Stromal cell of bone marrow (primary cell): Measurements from ENCODE around the gene EFNA1.
"Not testable (repeated sequence)": the region's sequence is repeated elsewhere in the genome, so short reads cannot be mapped to it uniquely, and the experiment has no call there.

Experiments
- DNase-seq: peaks from one replicate; pipeline ENCODE4 v3.0.0-alpha.2; 2012; ENCODE audit warnings: low read depth

The EFNA1 gene

GRCh38 chr1:155092641-155093040 is 35.0 kb upstream of the EFNA1 start:
- no peak for DNase-seq

- DNase-seq, result peak; percentile 23
Observed at GRCh38 chr1:155093911-155094621, 33.6 kb upstream of the EFNA1 start.

- no peak for DNase-seq
Observed at GRCh38 chr1:155094622-155094948, 33.1 kb upstream of the EFNA1 start.

- no peak for DNase-seq
Observed at GRCh38 chr1:155099331-155099730, 28.3 kb upstream of the EFNA1 start.

- no peak for DNase-seq
Observed at GRCh38 chr1:155103325-155103724, 24.4 kb upstream of the EFNA1 start.

GRCh38 chr1:155104605-155105534 is 22.8 kb upstream of the EFNA1 start:
- no peak for DNase-seq

GRCh38 chr1:155105604-155106011 is 22.1 kb upstream of the EFNA1 start:
- DNase-seq, result no peak

GRCh38 chr1:155106862-155107261 is 20.8 kb upstream of the EFNA1 start:
- DNase-seq, result no peak

GRCh38 chr1:155107309-155108264 is 20.1 kb upstream of the EFNA1 start:
- DNase-seq, result no peak

GRCh38 chr1:155108296-155108695 is 19.4 kb upstream of the EFNA1 start:
- DNase-seq, result no peak

GRCh38 chr1:155110381-155110780 is 17.3 kb upstream of the EFNA1 start:
- no peak for DNase-seq

- no peak for DNase-seq
Observed at GRCh38 chr1:155110826-155111225, 16.9 kb upstream of the EFNA1 start.

- no peak for DNase-seq
Observed at GRCh38 chr1:155113450-155113980, 14.2 kb upstream of the EFNA1 start.

- DNase-seq, result no peak
Observed at GRCh38 chr1:155116113-155116764, 11.4 kb upstream of the EFNA1 start.

GRCh38 chr1:155117610-155118009 is 10.1 kb upstream of the EFNA1 start:
- no peak for DNase-seq

GRCh38 chr1:155118090-155118489 is 9.6 kb upstream of the EFNA1 start:
- not testable (repeated sequence) for DNase-seq

- no peak for DNase-seq
Observed at GRCh38 chr1:155120253-155120652, 7.4 kb upstream of the EFNA1 start.

GRCh38 chr1:155121249-155121648 is 6.4 kb upstream of the EFNA1 start:
- no peak for DNase-seq

GRCh38 chr1:155122308-155122707 is 5.4 kb upstream of the EFNA1 start:
- DNase-seq, result no peak

- DNase-seq, result no peak
Observed at GRCh38 chr1:155123801-155124200, 3.9 kb upstream of the EFNA1 start.
